CD4-positive, alpha-beta T cell treated with Interleukin-6 for 4 hours (primary cell): ENCODE data around the gene LANCL3.

Source experiments
- DNase-seq: peaks from one replicate; pipeline ENCODE4 v3.0.0-alpha.2; 2020; ENCODE audit warnings: mixed read lengths

The LANCL3 gene

GRCh38 chrX:37684973-37685372, 113.5 kb downstream of the LANCL3 start:
- no peak for DNase-seq

- DNase-seq, result peak; percentile 19
Measured at GRCh38 chrX:37685381-37686359, 114.2 kb downstream of the LANCL3 start, which contains the start of gene XK. Gene XK, plus strand, starts transcription at chrX:37685791. Its CDS starts 171 bp downstream, at chrX:37685962.

GRCh38 chrX:37686369-37686995, 115.0 kb downstream of the LANCL3 start:
- no peak for DNase-seq

- no peak for DNase-seq
Measured at GRCh38 chrX:37686996-37687395, 115.5 kb downstream of the LANCL3 start.

GRCh38 chrX:37690119-37690518, 118.7 kb downstream of the LANCL3 start:
- no peak for DNase-seq

GRCh38 chrX:37692918-37693317, 121.5 kb downstream of the LANCL3 start:
- no peak for DNase-seq

GRCh38 chrX:37697169-37697760, 125.8 kb downstream of the LANCL3 start:
- no peak for DNase-seq

GRCh38 chrX:37701588-37701987, 130.1 kb downstream of the LANCL3 start:
- no peak for DNase-seq

GRCh38 chrX:37711991-37712390, 140.5 kb downstream of the LANCL3 start:
- no peak for DNase-seq

GRCh38 chrX:37712458-37712857, 141.0 kb downstream of the LANCL3 start:
- no peak for DNase-seq

GRCh38 chrX:37714479-37714878, 143.0 kb downstream of the LANCL3 start:
- no peak for DNase-seq

- DNase-seq, result no peak
Measured at GRCh38 chrX:37716602-37717001, 145.1 kb downstream of the LANCL3 start.

- no peak for DNase-seq
Measured at GRCh38 chrX:37717708-37718107, 146.2 kb downstream of the LANCL3 start.

GRCh38 chrX:37722595-37722994, 151.1 kb downstream of the LANCL3 start:
- DNase-seq, result no peak

- DNase-seq, result no peak
Measured at GRCh38 chrX:37726346-37726745, 154.9 kb downstream of the LANCL3 start.
